Right ventricle myocardium inferior (tissue), 1 donor: ENCODE results near the gene SLC20A1. TPM values are rescaled to one million over a fixed set of nuclear protein-coding genes. Genes with fewer than 3 reads are reported as not detected.
A peak's percentile ranks its signal among the peaks of the same experiment; 100 is the strongest.

ENCODE experiments used
- ATAC-seq: fragments of 200-7000 bp; cut with Tn5 transposase; one replicate; pipeline ENCODE4 v1.9.1; 2020; ENCODE audit warnings: mild to moderate bottlenecking, moderate library complexity
- DNase-seq: peaks from one replicate; pipeline ENCODE4 v3.0.0; 2021; ENCODE audit errors: missing footprints
- intact Hi-C: fragments of 100-400 bp; cut with DNase I; formaldehyde crosslinking; loops from one replicate; pipeline ENCODE4 v1.11.0; 2022
- total RNA-seq: library from RNA; stranded (reverse); fragmentation: NEBNext Ultra II Directional; extraction: Animal tissue kit (Norgen Biotek cat#: 25700); gene quantifications from one replicate; pipeline ENCODE4 v1.2.1, GENCODE V29; 2021
- donor health status: DM: no; HTN: yes; CAD: no; lungs with severe emphysema.

The SLC20A1 gene
- total RNA-seq, 1 donor from 2014 or later: 10.2 TPM

- no peak for ATAC-seq
- intact Hi-C loops: no loop called here
- DNase-seq: no peak
Observed at GRCh38 chr2:112670252-112671022, 24.7 kb downstream of the SLC20A1 start.

- intact Hi-C loops: no loop called here
- no peak for ATAC-seq
- no peak for DNase-seq
Observed at GRCh38 chr2:112671801-112672200, 26.1 kb downstream of the SLC20A1 start.

DNA sequence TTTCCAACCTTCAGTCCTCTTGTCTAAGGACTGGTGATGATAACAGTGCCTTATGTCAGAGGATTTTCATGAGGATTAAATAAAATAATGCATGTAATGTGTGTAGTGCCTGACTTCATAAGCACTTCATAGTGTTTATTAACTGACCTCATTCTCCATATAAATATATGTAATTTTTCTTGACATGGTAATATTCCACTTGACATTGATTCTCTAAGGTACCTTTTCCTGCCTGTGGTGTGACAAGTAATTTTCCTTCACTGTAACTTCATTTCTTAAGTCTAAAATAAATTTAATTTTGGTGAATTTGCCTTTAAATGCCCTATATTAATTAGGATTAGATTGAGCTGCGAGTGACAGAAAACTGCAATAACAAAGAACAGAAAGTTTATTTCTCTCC is 27.3 kb downstream of the SLC20A1 start:
- ATAC-seq: no peak
- intact Hi-C loops: no loop called here
- DNase-seq: no peak

DNA sequence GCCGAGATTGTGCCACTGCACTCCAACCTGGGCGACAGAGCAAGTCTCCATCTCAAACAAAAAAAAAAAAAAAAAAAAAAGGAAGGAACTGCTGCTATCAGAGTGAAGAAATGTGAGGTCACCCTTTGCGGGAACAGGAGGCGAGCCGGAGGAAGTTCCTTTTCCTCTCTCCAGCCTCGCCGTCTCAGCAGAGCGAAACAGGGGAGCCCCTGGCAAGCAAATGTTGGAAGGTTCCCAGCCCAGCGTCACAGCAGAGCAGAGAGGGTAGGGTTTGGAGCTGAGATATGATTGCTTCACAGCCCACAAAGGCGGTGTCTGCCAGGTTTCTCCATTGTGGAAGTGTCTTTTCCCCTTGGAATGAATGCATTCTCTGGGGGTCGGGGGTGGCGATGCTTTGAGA is 28.5 kb downstream of the SLC20A1 start:
- intact Hi-C loops: no loop called here
- DNase-seq: peak; percentile 89
- ATAC-seq: peak; percentile 85

- ATAC-seq (no peak), DNase-seq (no peak)
- intact Hi-C loops: no loop called here
Observed at GRCh38 chr2:112679484-112679883, 33.7 kb downstream of the SLC20A1 start.

GRCh38 chr2:112680666-112681101 is 34.9 kb downstream of the SLC20A1 start:
- intact Hi-C loops: no loop called here
- no peak for DNase-seq
- no peak for ATAC-seq

DNA sequence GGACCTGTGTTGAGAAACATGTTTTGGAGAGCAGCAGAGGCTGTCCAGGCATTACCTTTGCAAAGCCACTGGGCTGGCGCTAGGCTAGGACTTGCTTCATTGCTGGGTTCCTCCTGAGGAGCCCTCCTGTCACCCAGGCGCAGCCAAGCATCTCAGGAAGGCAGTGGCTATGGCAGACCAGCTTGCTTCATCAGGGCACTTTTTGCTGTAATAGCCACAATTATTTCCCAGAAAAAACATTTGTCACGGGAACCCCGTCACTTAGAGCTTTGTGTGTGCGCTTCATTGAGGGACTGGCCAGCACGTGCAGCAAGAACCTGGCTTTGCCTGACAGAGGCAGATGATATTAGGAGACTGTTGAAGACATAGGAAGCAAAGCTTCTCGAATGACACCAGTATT is 36.4 kb downstream of the SLC20A1 start:
- ATAC-seq: no peak
- intact Hi-C loops: no loop called here
- DNase-seq: no peak

DNA sequence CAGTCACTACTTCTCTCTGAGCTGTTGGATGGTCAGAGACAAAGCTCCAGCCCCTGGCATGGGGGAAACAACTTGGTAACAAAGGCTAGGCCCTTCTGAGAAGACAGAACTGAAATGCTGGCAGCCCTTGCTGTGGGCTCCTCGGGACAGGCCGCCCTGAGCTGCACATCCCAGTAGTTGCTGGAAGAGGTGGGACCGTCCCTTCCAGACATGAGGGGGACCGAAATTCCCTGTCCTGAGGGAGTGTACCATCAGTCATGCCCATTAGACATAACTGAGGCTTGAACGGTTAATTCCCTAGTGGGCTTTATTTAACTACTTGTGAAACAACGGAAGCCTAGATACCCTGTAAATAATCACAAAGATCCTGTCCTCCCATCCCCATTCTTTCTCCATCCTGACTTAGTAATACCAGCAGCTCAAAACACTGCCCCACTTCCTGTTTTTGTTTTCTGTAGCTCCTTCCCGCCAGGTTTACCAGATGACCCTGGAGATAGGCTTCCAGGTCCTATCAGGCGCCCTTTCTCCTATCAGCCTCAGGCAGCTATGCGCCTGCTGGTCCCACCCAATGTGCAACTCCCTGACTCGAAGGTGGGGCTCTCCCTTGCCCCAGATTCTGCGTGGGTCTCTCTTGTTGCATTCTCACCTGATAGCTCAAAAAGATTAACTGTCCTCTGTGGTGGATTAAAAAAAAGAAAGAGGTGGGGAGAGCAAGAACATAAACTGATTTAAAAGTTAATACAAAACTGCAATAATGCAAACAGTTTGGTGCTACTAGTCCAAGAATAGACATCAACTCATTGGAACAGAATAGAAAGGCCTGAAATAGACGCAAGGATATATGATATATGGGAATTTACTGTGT is 38.0 kb downstream of the SLC20A1 start:
- no peak for ATAC-seq
- intact Hi-C loops: no loop called here
- no peak for DNase-seq

GRCh38 chr2:112684415-112684775 is 38.7 kb downstream of the SLC20A1 start:
- DNase-seq: no peak
- intact Hi-C loops: no loop called here

DNA sequence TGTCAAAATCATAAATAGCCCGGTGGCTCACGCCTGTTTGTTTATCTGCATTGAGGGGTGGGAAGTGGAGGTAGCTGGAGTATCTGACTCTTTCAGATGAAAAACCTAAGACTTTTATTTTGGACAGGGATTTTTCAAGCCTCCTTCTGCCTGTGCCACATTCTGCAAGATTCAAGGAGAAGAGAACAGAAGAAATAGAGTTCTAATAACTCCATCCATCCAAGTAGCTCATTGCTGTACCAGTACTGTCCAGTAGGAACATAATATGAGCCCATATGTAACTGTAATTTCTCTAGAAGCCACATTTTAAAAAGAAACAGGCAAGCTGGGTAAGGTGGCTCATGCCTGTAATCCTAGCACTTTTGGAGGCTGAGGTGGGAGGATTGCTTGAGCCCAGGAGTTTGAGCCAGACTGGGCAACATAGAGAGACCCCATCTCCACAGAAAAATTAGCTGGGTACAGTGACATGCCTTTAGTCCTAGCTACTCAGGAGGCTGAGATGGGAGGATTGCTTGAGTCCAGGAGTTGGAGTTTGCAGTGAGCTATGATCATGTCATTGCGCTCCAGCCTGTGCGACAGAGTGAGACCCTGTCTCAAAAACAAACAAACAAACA is 39.6 kb downstream of the SLC20A1 start:
- ATAC-seq: no peak
- intact Hi-C loops: no loop called here

More at GRCh38 chr2:112684415-112684775, 38.7 kb downstream of the SLC20A1 start:
- ATAC-seq: no peak

DNA sequence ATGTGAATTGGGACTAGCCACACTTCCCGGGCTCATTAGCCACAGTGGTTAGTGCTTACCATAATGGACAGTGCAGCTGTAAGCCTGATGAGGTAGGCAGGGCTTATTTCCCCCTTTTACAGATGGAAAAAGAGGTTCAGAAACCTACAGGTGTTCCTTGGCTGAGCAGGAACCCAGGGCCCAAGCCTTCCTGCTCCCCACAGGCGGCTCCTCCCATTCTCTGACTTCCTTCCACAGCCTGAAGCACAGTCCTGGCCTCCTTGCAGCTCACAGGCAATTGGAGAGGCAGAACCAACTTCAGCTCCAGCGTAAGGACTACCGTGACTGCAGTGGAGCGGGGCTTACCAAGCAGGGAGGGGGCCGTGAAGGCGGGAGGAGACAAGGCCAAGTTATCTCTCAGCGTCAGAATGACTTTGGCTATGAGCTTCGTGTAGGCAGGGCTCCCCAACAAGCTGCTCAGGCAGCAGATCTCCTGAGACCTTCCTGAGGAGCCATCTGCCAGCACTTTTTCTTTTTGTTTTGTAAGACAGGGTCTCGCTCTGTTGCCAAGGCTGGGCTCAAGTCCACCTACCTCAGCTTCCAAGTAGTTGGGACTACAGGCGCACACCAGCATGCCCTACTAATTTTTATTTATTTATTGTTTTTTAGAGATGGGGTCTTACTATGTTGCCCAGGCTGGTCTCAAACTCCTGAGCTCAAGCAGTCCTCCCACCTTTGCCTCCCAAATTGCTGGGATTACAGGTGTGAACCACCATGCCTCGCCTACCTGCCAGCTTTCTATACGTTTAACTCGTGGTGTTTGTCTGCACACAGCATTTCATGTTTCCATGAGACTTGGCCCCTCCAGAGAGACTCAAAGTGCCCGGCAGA is 40.8 kb downstream of the SLC20A1 start:
- intact Hi-C loops: no loop called here
- ATAC-seq (no peak), DNase-seq (no peak)

More for the DNA sequence above, 39.6 kb downstream of the SLC20A1 start:
- DNase-seq: no peak

- ATAC-seq: no peak
- intact Hi-C loops: no loop called here
- DNase-seq: no peak
Observed at GRCh38 chr2:112687522-112687921, 41.8 kb downstream of the SLC20A1 start.

DNA sequence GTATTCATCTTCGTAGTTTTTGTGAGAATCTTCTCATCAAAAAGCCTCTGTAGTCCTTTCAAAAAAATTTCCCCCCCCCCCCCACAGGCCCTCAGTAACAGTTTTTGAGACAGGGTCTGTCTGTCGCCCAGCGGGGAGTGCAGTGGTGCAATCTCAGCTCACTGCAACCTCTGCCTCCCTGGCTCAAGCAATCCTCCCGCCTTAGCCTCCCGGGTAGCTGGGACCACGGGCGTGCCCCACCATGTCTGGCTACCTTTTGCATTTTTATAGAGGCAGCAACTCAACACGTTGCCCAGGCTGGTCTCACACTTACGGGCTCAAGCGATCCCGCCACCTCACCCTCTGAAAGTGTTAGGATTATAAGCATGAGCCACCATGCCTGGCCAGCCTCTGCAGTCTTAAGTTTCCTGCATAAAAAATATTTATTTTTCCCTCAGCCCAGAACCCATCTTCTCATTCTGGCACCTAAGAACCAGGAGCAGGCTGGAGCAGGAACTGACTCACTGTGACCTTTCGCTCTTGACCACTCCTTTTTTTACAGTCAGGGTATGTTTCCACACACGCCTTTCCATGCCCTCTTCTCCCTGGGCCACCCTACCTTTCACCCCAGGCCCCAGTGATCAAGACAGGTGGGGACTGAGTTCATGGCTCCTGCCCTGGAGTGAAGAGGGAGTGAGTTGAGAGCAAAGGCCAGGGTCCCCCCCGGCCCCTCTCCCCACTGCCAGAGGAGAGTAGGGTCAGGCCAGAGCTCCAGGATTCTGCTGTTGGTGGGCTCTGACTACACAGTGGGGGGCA is 42.5 kb downstream of the SLC20A1 start:
- ATAC-seq: no peak
- intact Hi-C loops: no loop called here
- no peak for DNase-seq

- intact Hi-C loops: loop anchor here (1.0 kb wide), 1 partner anchor 65 kb away; no protein-coding TSS in a partner anchor
- peak; percentile 66 for ATAC-seq
- peak; percentile 80 for DNase-seq
Observed at GRCh38 chr2:112690853-112691401, 45.2 kb downstream of the SLC20A1 start.

DNA sequence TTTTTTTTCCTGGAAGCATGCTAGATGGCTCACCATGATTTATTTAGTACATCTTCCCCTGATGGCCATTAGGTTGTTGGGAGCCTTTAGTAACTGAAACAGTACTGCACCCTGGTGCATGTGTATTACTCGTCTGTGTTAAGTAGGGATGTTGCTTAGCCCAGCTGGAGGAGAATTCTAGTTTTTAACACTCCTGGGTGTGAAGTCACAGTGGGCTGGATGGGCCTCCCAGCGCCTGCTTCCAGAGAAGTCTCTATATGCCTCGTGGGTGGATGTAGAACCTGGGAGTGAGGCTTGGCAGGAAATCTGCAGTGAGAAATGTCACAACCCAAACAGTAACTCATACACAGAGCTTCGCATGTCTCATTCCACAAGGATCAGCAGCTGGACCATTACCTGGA is 46.1 kb downstream of the SLC20A1 start:
- intact Hi-C loops: loop anchor here (1.0 kb wide), 1 partner anchor 66 kb away; no protein-coding TSS in a partner anchor
- DNase-seq (no peak), ATAC-seq (no peak)

GRCh38 chr2:112692495-112692911 is 46.8 kb downstream of the SLC20A1 start:
- ATAC-seq: peak; percentile 58
- DNase-seq: no peak

GRCh38 chr2:112692918-112693317 is 47.2 kb downstream of the SLC20A1 start:
- intact Hi-C loops: no loop called here
- no peak for ATAC-seq
- no peak for DNase-seq

More at GRCh38 chr2:112692495-112692911, 46.8 kb downstream of the SLC20A1 start:
- intact Hi-C loops: no loop called here
